Omental fat pad (tissue), 4 donors: ENCODE measurements around the gene JOSD2. TPM values are rescaled to one million over a fixed set of nuclear protein-coding genes. Genes with fewer than 3 reads are reported as not detected.

ENCODE experiments used
- ATAC-seq: fragments of 150-250 bp; one replicate; pipeline ENCODE4 v1.9.1; 2016; ENCODE audit warnings: mild to moderate bottlenecking, moderate library complexity; ENCODE audit not compliant: low FRiP score
- DNase-seq: peaks from one replicate; pipeline ENCODE4 v3.0.0-alpha.2; 2019; ENCODE audit warnings: low spot score
- CTCF ChIP-seq, 3 donors: fragments of 450-650 bp; IDR thresholded peaks; one replicate each; pipeline ENCODE4 v1.5.1; 2016 to 2017; ENCODE audit warnings: antibody characterized with exemption in 3 of 3, mild to moderate bottlenecking in 3 of 3, moderate library complexity in 2 of 3
- total RNA-seq, 4 donors: library from RNA; depleted of rRNA; stranded (reverse); fragments of >200 nt; gene quantifications; one replicate each; pipeline ENCODE4 v1.1.0, GENCODE V29; 2016

JOSD2 gene
- total RNA-seq, 4 donors from 2014 or later, result 20.4 to 32.0 (median 23.0) TPM

GRCh38 chr19:50555450-50556281 lies 44.7 kb upstream of the JOSD2 start:
- ATAC-seq, result no peak
- no peak for DNase-seq
- no peak for TF ChIP-seq CTCF (IDR thresholded peaks at IDR 0.05)

DNA sequence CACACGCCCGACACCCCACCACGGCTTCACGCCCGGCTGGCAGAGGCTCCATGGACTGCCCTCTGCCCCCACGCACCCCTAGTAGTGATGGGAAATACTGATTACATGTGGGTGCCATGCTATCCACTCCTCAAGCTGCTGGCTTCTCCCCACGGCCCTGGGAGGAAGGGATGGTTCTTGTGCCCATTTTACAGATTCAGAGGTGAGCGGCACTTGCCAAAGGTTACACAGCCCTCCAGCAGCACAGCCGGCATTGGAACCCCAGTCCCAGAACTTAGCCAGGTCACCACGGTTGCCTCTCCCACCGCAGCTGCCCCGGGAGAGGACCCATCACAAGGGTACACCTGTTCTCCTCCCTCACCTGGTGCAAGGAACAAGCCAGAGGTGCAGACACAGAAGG lies 44.0 kb upstream of the JOSD2 start:
- no peak for ATAC-seq
- no peak for TF ChIP-seq CTCF (IDR thresholded peaks at IDR 0.05)
- no peak for DNase-seq

DNA sequence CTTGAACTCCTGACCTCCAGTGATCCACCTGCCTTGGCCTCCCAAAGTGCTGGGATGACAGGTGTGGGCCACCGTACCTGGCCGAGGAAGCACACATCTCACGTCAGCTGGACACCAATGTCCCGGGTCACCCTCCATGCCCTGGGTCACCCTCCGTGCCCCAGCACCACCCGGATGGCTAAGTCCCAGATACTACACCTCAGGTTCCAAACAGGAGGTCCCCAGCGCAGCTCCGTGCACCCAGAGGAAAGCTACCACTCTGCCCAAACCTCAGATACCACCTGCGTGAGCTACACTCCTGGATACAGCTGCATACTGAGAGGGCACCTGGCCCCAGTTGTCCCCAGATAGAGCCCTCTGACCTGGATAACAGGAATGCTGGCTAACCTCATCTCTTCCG lies 43.2 kb upstream of the JOSD2 start:
- no peak for DNase-seq
- ATAC-seq, result no peak
- TF ChIP-seq CTCF (IDR thresholded peaks at IDR 0.05), result no peak

DNA sequence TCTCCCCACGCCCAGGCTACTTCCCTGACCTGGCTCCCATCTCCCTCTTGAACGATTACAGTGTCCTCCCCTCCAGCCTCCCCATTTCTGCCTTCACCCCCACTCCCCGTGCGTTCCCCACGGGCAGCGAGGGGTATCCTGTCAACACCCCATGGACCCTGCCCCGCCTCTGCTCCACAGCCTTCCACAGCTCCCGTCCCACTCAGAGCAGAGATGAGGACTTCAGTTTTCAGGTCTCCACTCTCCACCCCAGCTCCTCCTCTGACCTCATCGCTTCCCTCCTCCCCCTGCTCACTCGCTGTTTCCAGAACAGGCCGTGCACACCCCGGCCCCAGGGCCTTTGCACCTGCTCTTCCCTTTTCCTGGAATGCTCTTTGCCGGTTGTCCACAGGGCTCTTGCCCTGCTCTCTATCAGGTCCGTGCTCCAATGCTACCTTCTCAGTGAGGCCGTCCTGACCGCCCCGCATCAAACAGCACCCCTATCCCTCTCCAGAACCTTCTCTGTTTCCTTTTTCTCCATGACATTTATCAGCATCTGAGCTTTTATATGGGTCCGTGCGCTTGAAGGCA lies 42.2 kb upstream of the JOSD2 start:
- TF ChIP-seq CTCF (IDR thresholded peaks at IDR 0.05), result no peak
- ATAC-seq (no peak), DNase-seq (no peak)

GRCh38 chr19:50552540-50552939 lies 41.5 kb upstream of the JOSD2 start:
- TF ChIP-seq CTCF (IDR thresholded peaks at IDR 0.05), result no peak

DNA sequence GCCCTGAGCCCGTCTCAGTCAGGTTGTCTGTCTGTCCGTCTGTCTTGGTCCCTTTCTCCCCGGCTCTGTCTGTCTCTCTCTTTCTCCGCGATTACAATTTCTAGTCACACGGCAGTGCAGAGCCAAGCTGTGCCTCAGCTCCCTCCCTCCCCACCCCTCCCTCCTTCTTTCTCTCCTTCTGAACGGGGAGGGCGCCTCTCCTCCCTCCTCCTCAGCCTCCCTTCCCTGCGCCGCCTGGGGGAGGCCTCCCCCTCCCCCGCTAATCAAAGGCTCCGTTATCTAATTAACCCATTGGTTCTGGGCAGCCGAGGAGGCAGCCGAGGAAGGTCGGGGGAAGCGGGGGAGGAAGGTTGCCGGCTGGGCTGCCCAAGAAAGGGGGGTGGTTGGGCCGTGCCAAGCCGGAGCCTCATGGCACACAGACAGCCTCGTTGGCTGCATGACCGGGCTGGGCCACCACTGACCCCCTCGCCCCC lies 40.8 kb upstream of the JOSD2 start:
- no peak for TF ChIP-seq CTCF (IDR thresholded peaks at IDR 0.05)
- DNase-seq (no peak), ATAC-seq (no peak)

More at GRCh38 chr19:50552540-50552939, 41.5 kb upstream of the JOSD2 start:
- ATAC-seq (no peak), DNase-seq (no peak)
